Measurements from ENCODE around the gene BAIAP3.

Gene BAIAP3

GRCh38 chr16:1351582-1352362 lies 18.3 kb downstream of the BAIAP3 start, which contains the start of the genes GNPTG and TSR3:
GNPTG (plus strand) TSS chr16:1351931; CDS start chr16:1351966, 35 bp downstream.
TSR3 (minus strand) TSS chr16:1351878; CDS start chr16:1351804, 74 bp downstream.
- peak within 1 kb of the TSS; percentile 68 to 100 for H3K4me3 ChIP-seq (ENCODE audit: low read depth in 1 of 2, low read length in 2 of 2)
- H3K4me1 ChIP-seq (ENCODE audit: control insufficient read depth in 1 of 2, insufficient read depth in 2 of 2, low read length in 2 of 2), result peaks cover 5 to 29% of the 10 kb centered on the region in 2 donors
- no peak within 1 kb of the TSS for H3K27ac ChIP-seq (ENCODE audit: low read length)
- H3K27me3 ChIP-seq (ENCODE audit: low read depth, low read length), result no peaks in the 10 kb centered on the region
- peaks cover 0 to 24% of the 10 kb centered on the region in 2 donors for H3K36me3 ChIP-seq (ENCODE audit: control insufficient read depth in 1 of 2, insufficient read depth in 2 of 2, low read length in 2 of 2)
- no peaks in the 10 kb centered on the region for H3K9me3 ChIP-seq (ENCODE audit: control insufficient read depth in 1 of 2, low read length in 2 of 2)

- H3K9me3 ChIP-seq (ENCODE audit: control insufficient read depth in 1 of 2, low read length in 2 of 2), result no peaks in the 10 kb centered on the region
- H3K36me3 ChIP-seq (ENCODE audit: control insufficient read depth in 1 of 2, insufficient read depth in 2 of 2, low read length in 2 of 2), result peaks cover 0 to under 1% of the 10 kb centered on the region in 2 donors
- no peak overlapping the region for H3K27ac ChIP-seq (ENCODE audit: low read length)
- H3K4me1 ChIP-seq (ENCODE audit: control insufficient read depth in 1 of 2, insufficient read depth in 2 of 2, low read length in 2 of 2), result peaks cover 5 to 27% of the 10 kb centered on the region in 2 donors
- H3K27me3 ChIP-seq (ENCODE audit: low read depth, low read length), result no peaks in the 10 kb centered on the region
- H3K4me3 ChIP-seq (ENCODE audit: low read depth in 1 of 2, low read length in 2 of 2), result no peak overlapping the region
These were observed 21.5 kb downstream of the BAIAP3 start for GRCh38 chr16:1354815-1355540.

DNA sequence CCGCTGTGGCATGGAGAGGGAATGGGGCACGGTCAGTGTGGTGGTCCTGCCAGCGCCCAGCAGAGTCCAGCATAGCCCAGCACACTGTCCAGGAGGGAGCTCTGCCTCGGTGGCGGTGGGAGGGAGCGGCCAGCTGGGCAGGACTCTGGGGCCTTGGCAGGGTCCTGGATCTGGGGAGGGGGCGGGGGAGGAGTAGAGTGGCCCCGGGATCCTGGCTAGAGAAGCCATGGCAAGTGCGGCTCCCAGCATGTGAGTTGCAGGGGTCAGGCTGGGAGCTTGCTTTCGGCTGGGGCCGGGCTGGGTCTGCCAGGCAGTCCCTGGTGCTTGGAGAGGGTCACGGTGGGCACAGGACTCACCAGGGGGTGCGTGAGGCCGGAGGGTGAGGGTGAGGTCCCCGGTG lies 22.1 kb downstream of the BAIAP3 start:
- Histone ChIP-seq H3K4me3 (ENCODE audit: low read depth in 1 of 2, low read length in 2 of 2) (no peak overlapping the region), H3K27me3 (ENCODE audit: low read depth, low read length) (no peaks in the 10 kb centered on the region), H3K36me3 (ENCODE audit: control insufficient read depth in 1 of 2, insufficient read depth in 2 of 2, low read length in 2 of 2) (peaks cover 0 to under 1% of the 10 kb centered on the region in 2 donors), H3K9me3 (ENCODE audit: control insufficient read depth in 1 of 2, low read length in 2 of 2) (no peaks in the 10 kb centered on the region), H3K4me1 (ENCODE audit: control insufficient read depth in 1 of 2, insufficient read depth in 2 of 2, low read length in 2 of 2) (peaks cover 5 to 21% of the 10 kb centered on the region in 2 donors), H3K27ac (ENCODE audit: low read length) (no peak overlapping the region)

GRCh38 chr16:1356061-1356900 lies 22.8 kb downstream of the BAIAP3 start:
- H3K9me3 ChIP-seq (ENCODE audit: control insufficient read depth in 1 of 2, low read length in 2 of 2), result no peaks in the 10 kb centered on the region
- H3K4me3 ChIP-seq (ENCODE audit: low read depth in 1 of 2, low read length in 2 of 2), result no peak overlapping the region
- no peak overlapping the region for H3K27ac ChIP-seq (ENCODE audit: low read length)
- peaks cover 5 to 14% of the 10 kb centered on the region in 2 donors for H3K4me1 ChIP-seq (ENCODE audit: control insufficient read depth in 1 of 2, insufficient read depth in 2 of 2, low read length in 2 of 2)
- peaks cover 0 to 7% of the 10 kb centered on the region in 2 donors for H3K36me3 ChIP-seq (ENCODE audit: control insufficient read depth in 1 of 2, insufficient read depth in 2 of 2, low read length in 2 of 2)
- no peaks in the 10 kb centered on the region for H3K27me3 ChIP-seq (ENCODE audit: low read depth, low read length)

DNA sequence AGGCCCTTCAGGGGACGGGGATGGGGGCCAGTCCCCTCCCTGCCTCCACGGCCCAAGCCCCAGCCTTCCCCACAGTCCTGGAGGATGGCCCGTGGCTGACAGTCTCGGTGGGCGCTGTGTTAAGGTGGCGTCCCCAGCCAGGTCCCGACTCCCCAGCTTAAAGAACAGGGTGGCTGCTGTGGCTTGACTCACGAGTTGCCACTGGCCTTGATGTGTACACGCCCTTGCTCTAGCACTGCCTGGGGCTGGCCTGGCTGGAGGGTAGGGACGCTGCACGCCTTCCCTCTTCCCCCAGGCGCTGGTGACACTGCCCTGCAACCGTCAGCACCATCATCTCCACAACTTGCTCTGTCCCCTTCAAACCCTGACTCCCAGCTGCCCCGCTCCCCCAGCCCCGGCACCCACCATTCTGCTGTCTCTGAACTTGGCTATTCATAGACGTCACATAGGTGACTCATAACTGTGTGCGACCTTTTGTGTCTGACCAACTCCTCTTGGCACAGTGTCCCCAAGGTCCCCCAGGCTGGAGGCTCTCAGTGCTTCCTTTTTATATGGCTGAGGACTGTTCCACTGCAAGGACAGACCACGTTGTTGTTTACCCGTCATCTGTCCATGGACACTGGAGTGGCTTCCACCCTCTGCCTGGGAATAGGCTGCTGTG lies 24.6 kb downstream of the BAIAP3 start:
- Histone ChIP-seq H3K27ac (ENCODE audit: low read length) (no peak overlapping the region), H3K27me3 (ENCODE audit: low read depth, low read length) (no peaks in the 10 kb centered on the region), H3K4me1 (ENCODE audit: control insufficient read depth in 1 of 2, insufficient read depth in 2 of 2, low read length in 2 of 2) (peaks cover 0 to 4% of the 10 kb centered on the region in 2 donors), H3K4me3 (ENCODE audit: low read depth in 1 of 2, low read length in 2 of 2) (no peak overlapping the region), H3K36me3 (ENCODE audit: control insufficient read depth in 1 of 2, insufficient read depth in 2 of 2, low read length in 2 of 2) (peaks cover 9 to 25% of the 10 kb centered on the region in 2 donors), H3K9me3 (ENCODE audit: control insufficient read depth in 1 of 2, low read length in 2 of 2) (no peaks in the 10 kb centered on the region)

DNA sequence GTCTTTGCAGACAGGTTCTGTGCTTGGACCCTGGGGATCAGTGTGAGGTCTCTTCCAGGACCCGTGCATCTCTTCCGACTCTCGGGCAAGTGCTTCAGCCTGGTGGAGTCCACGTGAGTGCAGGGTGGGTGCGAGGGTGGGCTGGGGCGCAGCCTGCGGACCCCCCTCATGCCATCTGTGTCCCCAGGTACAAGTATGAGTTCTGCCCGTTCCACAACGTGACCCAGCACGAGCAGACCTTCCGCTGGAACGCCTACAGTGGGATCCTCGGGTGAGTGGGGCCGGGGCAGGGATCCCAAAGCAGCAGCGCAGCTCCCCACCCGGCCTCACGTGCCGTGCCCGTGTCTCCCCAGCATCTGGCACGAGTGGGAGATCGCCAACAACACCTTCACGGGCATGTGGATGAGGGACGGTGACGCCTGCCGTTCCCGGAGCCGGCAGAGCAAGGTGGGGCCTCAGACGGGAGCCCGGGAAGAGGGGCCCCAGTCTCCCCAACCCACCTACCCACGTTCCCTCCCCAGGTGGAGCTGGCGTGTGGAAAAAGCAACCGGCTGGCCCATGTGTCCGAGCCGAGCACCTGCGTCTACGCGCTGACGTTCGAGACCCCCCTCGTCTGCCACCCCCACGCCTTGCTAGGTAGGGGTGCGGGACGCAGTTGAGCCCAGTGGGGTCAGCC lies 28.4 kb downstream of the BAIAP3 start:
- no peak overlapping the region for H3K27ac ChIP-seq (ENCODE audit: low read length)
- H3K9me3 ChIP-seq (ENCODE audit: control insufficient read depth in 1 of 2, low read length in 2 of 2), result no peaks in the 10 kb centered on the region
- H3K4me3 ChIP-seq (ENCODE audit: low read depth in 1 of 2, low read length in 2 of 2), result no peak overlapping the region
- no peaks in the 10 kb centered on the region for H3K27me3 ChIP-seq (ENCODE audit: low read depth, low read length)
- no peaks in the 10 kb centered on the region for H3K4me1 ChIP-seq (ENCODE audit: control insufficient read depth in 1 of 2, insufficient read depth in 2 of 2, low read length in 2 of 2)
- peaks cover 14 to 62% of the 10 kb centered on the region in 2 donors for H3K36me3 ChIP-seq (ENCODE audit: control insufficient read depth in 1 of 2, insufficient read depth in 2 of 2, low read length in 2 of 2)

DNA sequence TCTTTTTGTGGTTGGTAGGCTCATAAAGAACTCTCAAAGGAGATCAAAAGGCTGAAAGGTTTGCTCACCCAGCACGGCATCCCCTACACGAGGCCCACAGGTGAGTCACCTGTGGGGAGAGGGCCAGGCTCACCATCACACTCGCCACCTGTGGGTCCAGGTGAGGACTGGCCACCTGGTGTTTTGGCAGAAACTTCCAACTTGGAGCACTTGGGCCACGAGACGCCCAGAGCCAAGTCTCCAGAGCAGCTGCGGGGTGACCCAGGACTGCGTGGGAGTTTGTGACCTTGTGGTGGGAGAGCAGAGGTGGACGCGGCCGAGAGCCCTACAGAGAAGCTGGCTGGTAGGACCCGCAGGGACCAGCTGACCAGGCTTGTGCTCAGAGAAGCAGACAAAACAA lies 29.4 kb downstream of the BAIAP3 start:
- peaks cover 14 to 69% of the 10 kb centered on the region in 2 donors for H3K36me3 ChIP-seq (ENCODE audit: control insufficient read depth in 1 of 2, insufficient read depth in 2 of 2, low read length in 2 of 2)
- H3K9me3 ChIP-seq (ENCODE audit: control insufficient read depth in 1 of 2, low read length in 2 of 2), result no peaks in the 10 kb centered on the region
- H3K4me3 ChIP-seq (ENCODE audit: low read depth in 1 of 2, low read length in 2 of 2), result no peak overlapping the region
- no peaks in the 10 kb centered on the region for H3K27me3 ChIP-seq (ENCODE audit: low read depth, low read length)
- H3K4me1 ChIP-seq (ENCODE audit: control insufficient read depth in 1 of 2, insufficient read depth in 2 of 2, low read length in 2 of 2), result no peaks in the 10 kb centered on the region
- no peak overlapping the region for H3K27ac ChIP-seq (ENCODE audit: low read length)

- Histone ChIP-seq H3K27ac (ENCODE audit: low read length) (no peak overlapping the region), H3K9me3 (ENCODE audit: control insufficient read depth in 1 of 2, low read length in 2 of 2) (no peaks in the 10 kb centered on the region), H3K27me3 (ENCODE audit: low read depth, low read length) (no peaks in the 10 kb centered on the region), H3K4me3 (ENCODE audit: low read depth in 1 of 2, low read length in 2 of 2) (no peak overlapping the region), H3K36me3 (ENCODE audit: control insufficient read depth in 1 of 2, insufficient read depth in 2 of 2, low read length in 2 of 2) (peaks cover 14 to 72% of the 10 kb centered on the region in 2 donors), H3K4me1 (ENCODE audit: control insufficient read depth in 1 of 2, insufficient read depth in 2 of 2, low read length in 2 of 2) (no peaks in the 10 kb centered on the region)
These were observed 30.1 kb downstream of the BAIAP3 start for GRCh38 chr16:1363501-1364041.

GRCh38 chr16:1364510-1364909 lies 31.1 kb downstream of the BAIAP3 start:
- H3K9me3 ChIP-seq (ENCODE audit: control insufficient read depth in 1 of 2, low read length in 2 of 2), result no peaks in the 10 kb centered on the region
- no peaks in the 10 kb centered on the region for H3K27me3 ChIP-seq (ENCODE audit: low read depth, low read length)
- no peaks in the 10 kb centered on the region for H3K4me1 ChIP-seq (ENCODE audit: control insufficient read depth in 1 of 2, insufficient read depth in 2 of 2, low read length in 2 of 2)
- H3K27ac ChIP-seq (ENCODE audit: low read length), result no peak overlapping the region
- no peak overlapping the region for H3K4me3 ChIP-seq (ENCODE audit: low read depth in 1 of 2, low read length in 2 of 2)
- peaks cover 14 to 72% of the 10 kb centered on the region in 2 donors for H3K36me3 ChIP-seq (ENCODE audit: control insufficient read depth in 1 of 2, insufficient read depth in 2 of 2, low read length in 2 of 2)

DNA sequence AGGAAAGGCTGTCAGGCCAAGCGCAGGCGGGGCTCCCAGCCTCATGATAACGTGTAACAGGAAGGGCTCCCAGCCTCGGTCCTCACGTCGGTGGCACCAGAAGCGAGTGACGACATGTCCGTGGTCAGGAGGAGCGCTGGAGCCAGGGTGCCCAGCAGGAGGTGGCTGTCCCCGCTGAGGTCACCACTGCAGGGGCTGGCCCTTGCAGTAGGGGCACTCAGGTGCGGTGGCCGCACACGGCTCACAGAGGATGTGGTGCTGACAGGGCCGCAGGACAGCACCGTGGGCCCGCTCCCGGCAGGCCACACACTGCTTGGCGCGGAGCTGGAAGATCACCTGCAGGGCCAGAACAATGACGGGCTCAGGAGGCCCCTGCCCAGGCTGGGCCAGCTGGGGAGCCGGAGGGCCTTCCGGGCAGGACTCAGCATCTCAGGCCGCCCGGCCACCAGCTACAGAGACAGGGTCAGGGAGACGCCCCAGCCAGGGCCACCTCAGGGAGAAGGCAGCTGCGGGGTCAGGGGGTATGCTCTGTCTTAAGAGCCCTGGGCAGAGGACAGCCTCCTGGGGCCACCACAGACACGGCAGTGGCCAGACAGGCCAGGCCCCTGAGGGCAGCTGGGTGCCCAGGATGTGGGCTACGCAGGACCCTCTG lies 32.7 kb downstream of the BAIAP3 start:
- H3K9me3 ChIP-seq (ENCODE audit: control insufficient read depth in 1 of 2, low read length in 2 of 2), result no peaks in the 10 kb centered on the region
- peaks cover 14 to 75% of the 10 kb centered on the region in 2 donors for H3K36me3 ChIP-seq (ENCODE audit: control insufficient read depth in 1 of 2, insufficient read depth in 2 of 2, low read length in 2 of 2)
- H3K4me1 ChIP-seq (ENCODE audit: control insufficient read depth in 1 of 2, insufficient read depth in 2 of 2, low read length in 2 of 2), result no peaks in the 10 kb centered on the region
- H3K27me3 ChIP-seq (ENCODE audit: low read depth, low read length), result no peaks in the 10 kb centered on the region
- H3K4me3 ChIP-seq (ENCODE audit: low read depth in 1 of 2, low read length in 2 of 2), result no peak overlapping the region
- no peak overlapping the region for H3K27ac ChIP-seq (ENCODE audit: low read length)
